Dendritic cell treated with granulocyte-macrophage colony-stimulating factor and Interleukin-4, amounts not matched to agents 40 ng/mL and 50 ng/mL, for 4 days (primary cell): Measurements from ENCODE around the gene GARIN3.

ENCODE experiments used
- H3K27ac Mint-ChIP-seq: one replicate; pipeline ENCODE4 v1.8.0; 2022; ENCODE audit warnings: mild to moderate bottlenecking, mixed read lengths
- H3K27me3 Mint-ChIP-seq: one replicate; pipeline ENCODE4 v1.8.0; 2022; ENCODE audit warnings: mild to moderate bottlenecking, mixed read lengths
- H3K36me3 Mint-ChIP-seq: one replicate; pipeline ENCODE4 v1.8.0; 2022; ENCODE audit warnings: low read depth, mixed read lengths
- H3K4me1 Mint-ChIP-seq: one replicate; pipeline ENCODE4 v1.8.0; 2022; ENCODE audit warnings: low read depth, mixed read lengths
- H3K4me3 Mint-ChIP-seq: one replicate; pipeline ENCODE4 v1.8.0; 2022; ENCODE audit warnings: mild to moderate bottlenecking, moderate library complexity, mixed read lengths
- H3K9me3 Mint-ChIP-seq: one replicate; pipeline ENCODE4 v1.8.0; 2022; ENCODE audit warnings: mixed read lengths
- intact Hi-C: fragments of 100-400 bp; cut with micrococcal nuclease; formaldehyde crosslinking; loops from one replicate; pipeline ENCODE4 v1.15.0; 2022

The GARIN3 gene

DNA sequence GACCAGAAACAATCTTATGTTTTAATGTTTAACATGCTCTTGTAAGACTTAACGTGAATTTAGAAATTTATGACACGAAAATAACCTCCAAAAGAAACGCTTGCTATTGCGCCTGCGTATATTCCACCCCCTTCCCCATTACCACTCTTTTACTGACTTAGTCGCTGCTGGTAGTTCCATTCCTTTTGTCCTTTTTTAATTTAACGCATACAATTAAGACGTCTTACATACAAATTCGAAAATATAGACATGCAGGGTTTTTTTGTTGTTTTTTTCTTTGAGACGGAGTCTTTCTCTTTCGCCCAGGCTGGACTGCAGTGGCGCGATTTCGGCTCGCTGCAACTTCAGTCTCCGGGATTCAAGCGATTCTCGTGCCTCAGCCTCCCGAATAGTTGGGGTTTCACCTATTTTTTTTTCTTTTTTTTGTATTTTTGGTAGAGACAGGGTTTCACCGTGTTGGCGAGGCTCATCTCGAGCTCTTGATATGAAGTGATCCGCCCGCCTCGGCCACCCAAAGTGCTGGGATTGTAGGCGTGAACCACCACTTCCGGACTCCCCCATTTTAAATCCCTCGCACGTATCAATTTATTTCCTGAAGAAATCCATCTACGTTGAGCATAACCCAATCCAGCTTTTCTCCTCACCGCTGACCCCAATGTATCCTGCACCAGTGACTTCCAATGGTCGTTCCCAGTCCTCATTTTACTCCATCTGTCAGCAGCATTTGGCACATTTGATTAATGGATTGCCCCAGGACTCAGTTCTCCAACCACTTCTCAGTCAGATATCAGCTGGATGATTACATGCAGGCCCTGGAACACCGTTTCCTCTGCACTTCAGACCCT lies 22.7 kb downstream of the GARIN3 start:
- Mint-ChIP-seq H3K27me3 (peaks cover 8% of the 10 kb centered on the region), H3K4me3 (peak overlapping the region; percentile 91), H3K4me1 (peaks cover 38% of the 10 kb centered on the region), H3K9me3 (no peaks in the 10 kb centered on the region), H3K27ac (peak overlapping the region; percentile 100), H3K36me3 (peaks cover 35% of the 10 kb centered on the region)
- intact Hi-C loops = loop anchor here (2.0 kb wide), 1 partner anchor 37 kb away; no protein-coding TSS in a partner anchor

DNA sequence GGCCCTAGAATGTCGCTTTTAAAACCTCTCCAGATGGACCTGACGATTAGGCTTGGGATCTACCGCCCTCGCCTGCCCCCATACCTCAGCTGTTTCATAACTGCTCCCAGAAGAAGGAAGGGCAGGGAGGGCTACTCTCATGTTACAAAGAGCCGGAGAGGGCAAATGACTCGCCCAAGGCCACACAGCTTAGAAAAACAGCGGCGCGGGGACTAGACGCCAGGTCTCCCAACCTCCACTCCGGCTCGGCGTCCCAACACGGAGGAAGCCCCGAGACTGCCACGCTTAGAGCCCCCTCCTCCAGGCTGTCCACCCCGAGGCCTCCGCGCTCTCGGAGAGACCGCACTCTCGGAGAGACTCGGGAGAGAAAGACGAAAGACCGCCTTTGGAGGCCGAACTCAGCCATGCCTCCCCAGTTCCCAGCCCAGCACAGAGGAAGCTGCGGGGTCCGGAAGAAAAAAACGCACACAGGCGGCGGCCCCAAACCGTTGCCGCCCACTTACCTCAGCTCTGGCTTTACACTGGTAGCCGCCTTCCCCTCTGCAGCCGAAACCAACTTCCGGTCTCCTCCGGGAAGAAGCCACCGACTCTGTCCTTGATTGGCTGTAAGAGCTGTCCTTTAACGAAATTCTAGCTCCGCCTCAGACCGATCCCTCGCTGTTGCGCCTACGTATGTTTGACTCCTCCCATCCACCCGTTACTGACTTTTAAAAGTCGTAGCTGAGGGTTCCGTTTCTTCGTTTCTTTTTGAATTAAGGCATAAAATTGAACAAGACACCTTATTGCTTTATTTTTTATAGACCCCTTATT lies 23.5 kb downstream of the GARIN3 start, which contains the start of gene MED7:
Gene MED7 (minus strand): TSS at position 549 of the 810 bp plus-strand sequence. CDS start 3,434 bp downstream, outside the sequence.
- Mint-ChIP-seq H3K27me3 (peaks cover 5% of the 10 kb centered on the region), H3K9me3 (no peaks in the 10 kb centered on the region), H3K27ac (peak within 1 kb of the TSS; percentile 100), H3K4me1 (peaks cover 38% of the 10 kb centered on the region), H3K4me3 (peak within 1 kb of the TSS; percentile 91), H3K36me3 (peaks cover 44% of the 10 kb centered on the region)
- intact Hi-C loops = loop anchor here (2.0 kb wide), 1 partner anchor 36 kb away; no protein-coding TSS in a partner anchor

DNA sequence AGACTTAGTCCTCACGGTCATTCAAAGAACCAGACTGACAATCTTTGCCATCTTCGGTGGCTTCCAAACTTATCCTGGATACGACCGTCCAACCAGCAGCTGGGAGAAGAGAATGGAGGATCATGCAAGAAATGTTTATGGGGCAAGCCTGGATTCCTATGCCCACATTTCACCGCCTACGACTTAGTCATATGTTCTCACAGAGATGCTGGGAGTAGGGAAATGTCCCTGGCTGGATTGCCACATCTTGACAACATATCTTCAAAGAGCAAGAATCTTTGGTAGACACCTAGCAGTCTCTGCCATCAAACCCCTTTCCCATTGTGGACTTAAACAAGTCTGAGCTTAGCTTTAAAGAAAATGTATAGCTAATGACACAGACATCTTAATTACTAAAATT lies 28.4 kb downstream of the GARIN3 start:
- H3K4me1 Mint-ChIP-seq = peaks cover 48% of the 10 kb centered on the region
- no peak overlapping the region for H3K4me3 Mint-ChIP-seq
- H3K9me3 Mint-ChIP-seq = no peaks in the 10 kb centered on the region
- H3K27ac Mint-ChIP-seq = no peak overlapping the region
- H3K27me3 Mint-ChIP-seq = no peaks in the 10 kb centered on the region
- peaks cover 47% of the 10 kb centered on the region for H3K36me3 Mint-ChIP-seq
- intact Hi-C loops = loop anchor here (10.0 kb wide), 1 partner anchor 1193 kb away; no protein-coding TSS in a partner anchor

DNA sequence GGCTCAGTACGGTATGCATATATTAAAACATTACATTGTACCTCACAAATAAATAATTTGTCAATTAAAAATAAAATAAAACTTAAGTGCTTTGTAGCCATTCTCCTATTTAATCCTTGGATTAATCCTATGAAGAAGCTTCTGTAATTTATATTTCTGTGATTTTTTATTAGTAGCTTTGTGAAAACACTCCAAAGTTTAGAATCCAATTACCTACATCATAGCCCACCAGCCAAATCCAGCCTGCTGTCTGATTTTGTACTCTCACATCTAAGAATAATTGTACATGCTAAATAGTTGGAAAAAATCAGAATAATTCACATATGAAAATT lies 33.8 kb downstream of the GARIN3 start:
- H3K9me3 Mint-ChIP-seq = no peaks in the 10 kb centered on the region
- intact Hi-C loops = loop anchor here (2.0 to 10.0 kb wide), 4 partner anchors 25 to 1515 kb away; no protein-coding TSS in a partner anchor
- H3K27ac Mint-ChIP-seq = no peak overlapping the region
- H3K36me3 Mint-ChIP-seq = peaks cover 12% of the 10 kb centered on the region
- H3K4me1 Mint-ChIP-seq = peaks cover 25% of the 10 kb centered on the region
- no peak overlapping the region for H3K4me3 Mint-ChIP-seq
- peaks cover 2% of the 10 kb centered on the region for H3K27me3 Mint-ChIP-seq

DNA sequence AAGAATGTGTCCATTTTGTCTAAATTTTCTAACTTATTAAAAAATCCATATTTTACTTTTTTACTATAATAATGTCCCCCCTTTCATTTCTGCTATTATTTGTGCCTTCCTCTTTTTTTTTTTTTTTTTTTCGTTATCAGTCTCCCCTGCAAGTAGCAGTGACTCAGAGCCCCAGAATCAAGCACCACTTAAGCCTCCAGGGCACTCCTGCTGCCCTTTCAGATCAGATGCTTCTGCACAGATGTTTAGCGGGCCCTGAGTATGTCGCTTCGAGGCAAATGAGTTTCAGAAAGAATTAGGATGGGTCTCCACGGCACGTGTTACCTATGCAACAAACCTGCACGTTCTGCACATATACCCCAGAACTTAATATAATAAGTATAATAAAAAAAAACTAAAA lies 35.1 kb downstream of the GARIN3 start:
- Mint-ChIP-seq H3K36me3 (peaks cover 3% of the 10 kb centered on the region), H3K27me3 (peaks cover 2% of the 10 kb centered on the region), H3K4me1 (peaks cover 22% of the 10 kb centered on the region), H3K9me3 (no peaks in the 10 kb centered on the region), H3K4me3 (no peak overlapping the region), H3K27ac (peak overlapping the region; percentile 80)
- intact Hi-C loops = loop anchor here (5.0 to 10.0 kb wide), 3 partner anchors 34 to 1514 kb away; no protein-coding TSS in a partner anchor

DNA sequence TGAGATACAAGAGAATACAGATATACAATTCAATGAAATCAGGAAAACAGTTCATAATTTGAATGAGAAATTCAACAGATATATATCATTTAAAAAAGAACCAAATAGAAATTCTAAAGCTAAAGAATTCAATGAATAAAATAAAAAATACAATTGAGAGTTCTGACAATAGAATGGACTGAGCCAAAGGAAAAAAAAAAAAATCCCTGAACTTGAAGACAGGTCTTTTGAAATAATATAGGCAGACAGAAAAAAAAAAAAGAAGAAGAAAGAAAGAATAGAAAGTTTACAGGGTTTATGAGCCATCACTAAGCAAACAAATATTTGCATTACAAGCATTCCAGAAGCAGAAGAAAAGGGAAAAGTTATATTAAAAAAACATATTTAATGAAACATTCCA lies 44.4 kb downstream of the GARIN3 start:
- peaks cover 3% of the 10 kb centered on the region for H3K27me3 Mint-ChIP-seq
- intact Hi-C loops = no loop called here

DNA sequence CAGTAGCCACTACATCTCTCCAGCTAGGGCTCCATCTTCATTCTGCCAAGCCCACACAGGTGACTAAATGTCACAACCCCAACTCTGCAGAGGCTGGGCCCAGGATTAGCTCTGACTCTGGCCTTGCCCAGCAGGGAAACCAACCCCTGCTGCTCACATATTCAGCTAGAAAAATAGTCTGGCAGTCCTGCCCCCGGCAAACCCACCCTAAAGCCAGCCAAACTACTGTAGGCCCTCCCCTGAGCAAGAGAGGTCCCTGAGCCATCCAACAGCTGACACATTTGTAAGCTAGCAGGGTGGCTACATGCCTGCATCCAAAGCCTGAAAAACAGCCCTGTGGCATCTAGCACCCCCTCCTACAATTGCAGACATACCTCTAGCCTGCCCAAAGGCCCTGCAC lies 46.0 kb downstream of the GARIN3 start:
- H3K4me1 Mint-ChIP-seq = no peaks in the 10 kb centered on the region
- intact Hi-C loops = no loop called here
- peaks cover 1% of the 10 kb centered on the region for H3K27me3 Mint-ChIP-seq
- peaks cover 22% of the 10 kb centered on the region for H3K9me3 Mint-ChIP-seq
- no peak overlapping the region for H3K27ac Mint-ChIP-seq
- H3K4me3 Mint-ChIP-seq = no peak overlapping the region
- no peaks in the 10 kb centered on the region for H3K36me3 Mint-ChIP-seq

More for the DNA sequence above, 44.4 kb downstream of the GARIN3 start:
- Mint-ChIP-seq H3K27ac (no peak overlapping the region), H3K36me3 (no peaks in the 10 kb centered on the region), H3K4me1 (no peaks in the 10 kb centered on the region), H3K4me3 (no peak overlapping the region), H3K9me3 (peaks cover 22% of the 10 kb centered on the region)

DNA sequence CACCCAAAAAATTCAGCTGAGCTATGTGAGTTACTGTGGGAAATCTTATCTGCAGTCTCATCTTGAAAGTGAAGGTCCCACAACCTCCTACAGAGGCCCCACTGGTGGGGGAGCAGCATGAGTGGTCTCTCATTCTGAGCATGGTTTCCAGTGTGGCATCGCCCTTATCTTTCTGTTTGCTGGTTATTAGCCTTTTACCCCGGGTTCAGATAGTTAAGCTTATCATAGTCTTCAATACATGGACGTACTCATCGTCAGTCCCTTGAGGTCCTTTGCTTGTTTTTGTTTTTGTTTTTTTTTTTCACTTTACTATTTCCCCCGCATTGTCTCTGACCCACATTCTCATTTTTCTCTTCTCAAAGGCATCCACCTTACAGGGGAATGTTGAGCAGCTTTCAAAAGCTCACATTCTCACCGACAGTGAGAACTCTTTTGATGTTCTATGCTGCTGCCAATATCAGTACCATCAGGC lies 49.5 kb downstream of the GARIN3 start:
- Mint-ChIP-seq H3K4me1 (peaks cover 11% of the 10 kb centered on the region), H3K9me3 (peaks cover 9% of the 10 kb centered on the region), H3K36me3 (no peaks in the 10 kb centered on the region), H3K27ac (no peak overlapping the region), H3K27me3 (no peaks in the 10 kb centered on the region), H3K4me3 (no peak overlapping the region)
- intact Hi-C loops = no loop called here

DNA sequence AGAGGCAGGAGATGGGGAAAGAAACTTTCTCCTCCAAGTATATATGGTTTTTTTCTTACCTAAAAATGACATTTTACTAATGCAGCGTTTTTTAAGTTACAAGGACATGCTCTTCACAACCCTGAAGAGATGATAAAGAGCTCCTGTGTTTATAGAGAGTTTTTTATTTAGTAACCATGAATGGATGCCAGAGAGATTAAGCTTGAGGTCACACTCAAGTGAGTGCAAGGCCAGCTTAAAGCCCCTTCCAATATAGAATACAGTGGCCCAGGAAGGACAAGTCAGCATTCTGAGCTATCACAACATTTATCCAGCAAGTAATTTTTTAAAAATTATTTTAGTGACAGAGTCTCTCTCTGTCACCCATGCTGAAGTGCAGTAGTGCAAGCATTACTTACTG lies 50.6 kb downstream of the GARIN3 start:
- H3K27me3 Mint-ChIP-seq = no peaks in the 10 kb centered on the region
- H3K9me3 Mint-ChIP-seq = no peaks in the 10 kb centered on the region
- no peak overlapping the region for H3K27ac Mint-ChIP-seq
- H3K4me3 Mint-ChIP-seq = no peak overlapping the region
- peaks cover 11% of the 10 kb centered on the region for H3K4me1 Mint-ChIP-seq
- H3K36me3 Mint-ChIP-seq = no peaks in the 10 kb centered on the region
- intact Hi-C loops = no loop called here

DNA sequence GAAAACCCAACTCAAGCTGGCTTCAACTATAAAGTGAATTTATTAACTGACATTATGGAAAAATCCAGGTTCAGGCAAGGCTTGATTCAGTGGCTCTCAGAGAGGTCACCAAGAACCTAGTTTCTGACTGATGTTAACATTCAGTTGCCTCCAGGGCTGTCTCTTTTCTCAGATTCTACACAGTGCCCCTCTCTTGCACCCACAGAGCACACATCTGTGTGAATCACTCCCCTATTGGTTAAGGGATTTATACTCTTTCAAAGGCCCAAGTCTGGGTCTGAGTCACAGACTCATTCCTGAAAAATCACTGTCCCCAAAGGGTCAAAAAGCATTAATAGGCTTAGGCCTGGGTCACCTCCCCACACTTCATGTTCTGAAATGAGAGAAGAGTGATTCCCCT lies 51.1 kb downstream of the GARIN3 start:
- H3K9me3 Mint-ChIP-seq = no peaks in the 10 kb centered on the region
- peaks cover 13% of the 10 kb centered on the region for H3K4me1 Mint-ChIP-seq
- H3K4me3 Mint-ChIP-seq = no peak overlapping the region
- H3K27me3 Mint-ChIP-seq = no peaks in the 10 kb centered on the region
- intact Hi-C loops = no loop called here
- no peak overlapping the region for H3K27ac Mint-ChIP-seq
- H3K36me3 Mint-ChIP-seq = no peaks in the 10 kb centered on the region

DNA sequence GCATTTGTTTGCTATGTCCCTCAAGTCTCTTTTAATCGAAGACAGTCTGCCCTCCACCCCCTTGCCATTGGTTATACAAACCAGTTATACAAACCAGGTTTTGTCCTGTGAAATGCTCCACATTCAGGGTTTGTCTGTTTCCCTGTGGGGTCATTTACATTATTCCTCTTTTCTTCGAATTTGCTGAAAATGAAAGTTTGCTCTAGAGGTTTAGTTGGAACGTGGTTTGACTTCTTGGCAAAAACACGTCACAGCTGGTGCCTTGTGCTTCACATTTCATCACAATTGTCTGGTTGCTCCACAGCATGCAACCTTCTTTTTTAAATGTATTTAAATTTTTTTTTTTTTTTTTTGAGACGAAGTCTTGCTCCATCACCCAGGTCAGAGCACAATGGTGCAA lies 53.1 kb downstream of the GARIN3 start:
- H3K4me1 Mint-ChIP-seq = peaks cover 22% of the 10 kb centered on the region
- H3K36me3 Mint-ChIP-seq = peaks cover 12% of the 10 kb centered on the region
- peak overlapping the region; percentile 83 for H3K27ac Mint-ChIP-seq
- H3K27me3 Mint-ChIP-seq = no peaks in the 10 kb centered on the region
- H3K9me3 Mint-ChIP-seq = no peaks in the 10 kb centered on the region
- intact Hi-C loops = no loop called here
- H3K4me3 Mint-ChIP-seq = peak overlapping the region; percentile 20
